SK-N-SH (cell line): Measurements from ENCODE around the gene RARS2. TPM values are rescaled to one million over a fixed set of nuclear protein-coding genes. Genes with fewer than 3 reads are reported as not detected.

Source experiments
- CTCF ChIA-PET: fragments of 300-600, 350-600 bp; formaldehyde crosslinking; extraction: SDS; loops from one replicate; lab custom pipeline; 2021; lab: Yijun Ruan, JAX
- POLR2A ChIA-PET: fragments of 350-600 bp; sonication (Branson Sonifier 250); formaldehyde crosslinking; extraction: SDS; loops from one replicate; lab custom pipeline; 2020; ENCODE audit warnings: antibody characterized with exemption, inconsistent platforms; lab: Yijun Ruan, JAX
- DNase-seq: peaks from one replicate; pipeline ENCODE4 v3.0.0; 2012
- H2AFZ ChIP-seq: fragments of 200-600 bp; sonication (generic); 2 replicates; pipeline ENCODE4 v1.8.1; 2016; ENCODE audit warnings: antibody characterized with exemption, mild to moderate bottlenecking, low read depth
- H3F3A ChIP-seq: fragments of 200-600 bp; sonication (generic); replicated peaks from 2 replicates; pipeline ENCODE3; 2016; ENCODE audit warnings: antibody characterized with exemption, mild to moderate bottlenecking; ENCODE audit not compliant: insufficient read depth
- H3K27ac ChIP-seq, 2 experiments: fragments of 200-500 bp in 1 of 2; fragments of 200-600 bp in 1 of 2; sonication (Bioruptor generic) in 1 of 2; sonication (generic), shearing (Covaris generic) in 1 of 2; 2 replicates each; pipeline versions ENCODE4 v1.5.1 to v1.6.1; 2014 to 2016; ENCODE audit warnings: low read depth in 2 of 2, inconsistent platforms in 1 of 2, low read length in 1 of 2, mild to moderate bottlenecking in 1 of 2, mixed read lengths in 1 of 2
- H3K27me3 ChIP-seq: fragments of 200-600 bp; sonication (generic), shearing (Covaris generic); 2 replicates; pipeline ENCODE4 v1.6.1; 2016; ENCODE audit warnings: mixed run types; ENCODE audit not compliant: insufficient read depth
- H3K36me3 ChIP-seq, 2 experiments: fragments of 200-500 bp in 1 of 2; fragments of 200-600 bp in 1 of 2; sonication (Bioruptor generic) in 1 of 2; sonication (generic) in 1 of 2; replicated peaks in 1 of 2; 2 replicates each; pipeline versions ENCODE3 to v1.5.1; 2014 to 2016; ENCODE audit warnings: low read length in 1 of 2, mild to moderate bottlenecking in 1 of 2; ENCODE audit not compliant: insufficient read depth in 2 of 2, control insufficient read depth in 1 of 2
- H3K4me1 ChIP-seq, 2 experiments: fragments of 200-500 bp in 1 of 2; fragments of 200-600 bp in 1 of 2; sonication (Bioruptor generic) in 1 of 2; sonication (generic), shearing (Covaris generic) in 1 of 2; 2 replicates each; pipeline versions ENCODE4 v1.5.1 to v1.6.1; 2014 to 2016; ENCODE audit warnings: low read depth in 1 of 2, low read length in 1 of 2, mixed run types in 1 of 2; ENCODE audit not compliant: insufficient read depth in 2 of 2, control insufficient read depth in 1 of 2
- H3K4me2 ChIP-seq: fragments of 200-600 bp; sonication (generic), shearing (Covaris generic); 2 replicates; pipeline ENCODE4 v1.6.1; 2017; ENCODE audit warnings: mixed run types
- H3K4me3 ChIP-seq, 2 experiments: fragments of 200-500 bp in 1 of 2; fragments of 200-600 bp in 1 of 2; sonication (Bioruptor generic) in 1 of 2; sonication (generic), shearing (Covaris generic) in 1 of 2; 2 replicates each; pipeline versions ENCODE4 v1.5.1 to v1.8.1; 2014 to 2016; ENCODE audit warnings: low read depth in 2 of 2, inconsistent platforms in 1 of 2, low read length in 1 of 2, mild to moderate bottlenecking in 1 of 2, mixed read lengths in 1 of 2, moderate library complexity in 1 of 2
- H3K79me2 ChIP-seq: fragments of 200-600 bp; sonication (generic); 2 replicates; pipeline ENCODE4 v1.8.1; 2017; ENCODE audit warnings: mild to moderate bottlenecking; ENCODE audit not compliant: insufficient read depth
- H3K9ac ChIP-seq: fragments of 200-600 bp; sonication (generic); 2 replicates; pipeline ENCODE4 v1.6.1; 2017; ENCODE audit warnings: mixed run types
- H3K9me2 ChIP-seq: fragments of 200-600 bp; sonication (generic); 2 replicates; pipeline ENCODE4 v1.6.1; 2017; ENCODE audit warnings: mixed run types
- H3K9me3 ChIP-seq: fragments of 200-600 bp; sonication (generic); 2 replicates; pipeline ENCODE4 v1.6.1; 2017; ENCODE audit warnings: mixed run types, mild to moderate bottlenecking, moderate library complexity
- H4K20me1 ChIP-seq: fragments of 200-600 bp; sonication (generic); 2 replicates; pipeline ENCODE4 v1.6.1; 2017; ENCODE audit warnings: mild to moderate bottlenecking, mixed run types; ENCODE audit not compliant: insufficient read depth
- FOSL2 ChIP-seq: IDR thresholded peaks from 2 replicates; pipeline ENCODE4 v1.4.0; 2012; ENCODE audit warnings: low read depth, mild to moderate bottlenecking, moderate library complexity, borderline replicate concordance
- FOXJ3 ChIP-seq: sonication (generic); formaldehyde crosslinking; IDR thresholded peaks from 2 replicates; pipeline ENCODE4 v1.5.1; 2020; ENCODE audit warnings: mild to moderate bottlenecking, missing genetic modification reagents
- JUND ChIP-seq: IDR thresholded peaks from 2 replicates; pipeline ENCODE4 v1.4.0; 2012
- MAX ChIP-seq: IDR thresholded peaks from 2 replicates; pipeline ENCODE4 v1.4.0; 2012; ENCODE audit warnings: low read depth
- MEF2A ChIP-seq: IDR thresholded peaks from 2 replicates; pipeline ENCODE4 v1.4.0; 2012; ENCODE audit warnings: low read depth, borderline replicate concordance
- NFIC ChIP-seq: IDR thresholded peaks from 2 replicates; pipeline ENCODE4 v1.4.0; 2012; ENCODE audit warnings: borderline replicate concordance
- POLR2AphosphoS5 ChIP-seq: IDR thresholded peaks from 2 replicates; pipeline ENCODE4 v1.6.1; 2012; ENCODE audit warnings: low read depth, low read length
- REST ChIP-seq: IDR thresholded peaks from 2 replicates; pipeline ENCODE4 v1.6.1; 2012; ENCODE audit warnings: mild to moderate bottlenecking, low read depth, low read length, moderate library complexity
- TEAD4 ChIP-seq: IDR thresholded peaks from 2 replicates; pipeline ENCODE4 v1.4.0; 2012; ENCODE audit warnings: mild to moderate bottlenecking, borderline replicate concordance; ENCODE audit not compliant: insufficient read depth
- USF2 ChIP-seq: fragments of 150-350 bp; IDR thresholded peaks from 2 replicates; pipeline ENCODE4 v1.6.1; 2017; ENCODE audit warnings: antibody characterized with exemption, low read length, low read depth, borderline replicate concordance
- WGBS: methylation state at CpG from one replicate; pipeline ENCODE4 v1.1.6; 2017; ENCODE audit warnings: low lambda C conversion rate; 5-methylcytosine and 5-hydroxymethylcytosine counted together
- polyA plus RNA-seq, 3 experiments: library from polyadenylated mRNA; depleted of rRNA; stranded (reverse); fragments of >200 nt; gene quantifications; 2 replicates each; pipeline ENCODE4 v1.2.3, GENCODE V29; 2012
- TF ChIP-seq, protein P1 (sequence below): fragments of 200-600 bp; sonication (generic); IDR thresholded peaks from 2 replicates; pipeline ENCODE4 v1.6.1; 2017; ENCODE audit warnings: antibody characterized with exemption, mild to moderate bottlenecking, moderate library complexity
- TF ChIP-seq, protein P2 (sequence below): fragments of 150-350 bp; IDR thresholded peaks from 2 replicates; pipeline ENCODE4 v1.6.1; 2016; ENCODE audit warnings: mild to moderate bottlenecking, low read depth, low read length
- TF ChIP-seq, protein P3 (sequence below): IDR thresholded peaks from 2 replicates; pipeline ENCODE4; 2012

The RARS2 gene
- polyA plus RNA-seq, 1 of the 3 experiments (the other 2 are of a cell fraction) = 7.9 TPM

- Histone ChIP-seq H3K4me1 (no peaks in the 10 kb centered on the region), H3K9me3 (no peaks in the 10 kb centered on the region), H3K4me2 (no peak overlapping the region), H3K79me2 (no peaks in the 10 kb centered on the region), H3K4me3 (no peak overlapping the region), H3K36me3 (peaks cover 13 to 16% of the 10 kb centered on the region in 2 experiments), H3K9me2 (no peaks in the 10 kb centered on the region), H3F3A (no peaks in the 10 kb centered on the region), H2AFZ (no peak overlapping the region), H3K9ac (no peak overlapping the region), H4K20me1 (no peaks in the 10 kb centered on the region), H3K27ac (no peak overlapping the region), H3K27me3 (no peaks in the 10 kb centered on the region)
- WGBS = 94% methylated on average over 4 of the region's 4 CpGs
- TF ChIP-seq NFIC (no peak), REST (no peak), FOSL2 (no peak)
- ChIA-PET POLR2A (no interaction called here), CTCF (interaction anchor here (1.0 kb wide), 1 partner anchor 19 kb away, joined by 3 read pairs; no protein-coding TSS in a partner anchor)
- DNase-seq = no peak
Observed at GRCh38 chr6:87482366-87482765, 107.4 kb downstream of the RARS2 start.

DNA sequence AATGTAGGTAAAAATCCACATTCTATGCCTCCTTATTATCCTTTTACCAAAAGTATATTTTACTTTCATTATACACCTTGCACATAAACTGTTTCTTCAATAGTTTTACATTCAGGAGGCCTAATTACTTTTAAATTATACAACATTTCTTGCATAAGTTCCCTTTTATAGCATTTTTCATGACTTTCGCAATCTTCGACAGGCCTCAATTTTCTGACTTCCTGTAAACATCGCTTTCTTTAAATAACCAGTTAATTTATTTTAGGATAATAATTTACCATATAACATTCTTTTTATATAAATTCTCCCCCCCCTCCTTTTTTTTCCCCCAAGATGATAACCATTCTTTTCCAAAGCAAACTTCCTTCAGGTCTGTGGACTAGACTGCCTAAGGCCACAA is 107.9 kb downstream of the RARS2 start:
- Histone ChIP-seq H3F3A (no peaks in the 10 kb centered on the region), H4K20me1 (no peaks in the 10 kb centered on the region), H3K27ac (no peak overlapping the region), H2AFZ (no peak overlapping the region), H3K36me3 (peaks cover 13 to 16% of the 10 kb centered on the region in 2 experiments), H3K4me2 (no peak overlapping the region), H3K9me3 (no peaks in the 10 kb centered on the region), H3K79me2 (no peaks in the 10 kb centered on the region), H3K9ac (no peak overlapping the region), H3K27me3 (no peaks in the 10 kb centered on the region), H3K4me1 (no peaks in the 10 kb centered on the region), H3K9me2 (no peaks in the 10 kb centered on the region), H3K4me3 (no peak overlapping the region)
- no peak for DNase-seq
- ChIA-PET POLR2A (no interaction called here), CTCF (interaction anchor here (1.0 kb wide), 1 partner anchor 19 kb away, joined by 3 read pairs; no protein-coding TSS in a partner anchor)
- 96% methylated on average over 3 of the region's 3 CpGs for WGBS
- TF ChIP-seq FOXJ3 (CRISPR knock-in tag) (no peak), MAX (no peak), JUND (no peak), REST (no peak), USF2 (no peak), POLR2AphosphoS5 (no peak), MEF2A (no peak), TEAD4 (no peak), NFIC (no peak)
- TF ChIP-seq, protein P1, sequence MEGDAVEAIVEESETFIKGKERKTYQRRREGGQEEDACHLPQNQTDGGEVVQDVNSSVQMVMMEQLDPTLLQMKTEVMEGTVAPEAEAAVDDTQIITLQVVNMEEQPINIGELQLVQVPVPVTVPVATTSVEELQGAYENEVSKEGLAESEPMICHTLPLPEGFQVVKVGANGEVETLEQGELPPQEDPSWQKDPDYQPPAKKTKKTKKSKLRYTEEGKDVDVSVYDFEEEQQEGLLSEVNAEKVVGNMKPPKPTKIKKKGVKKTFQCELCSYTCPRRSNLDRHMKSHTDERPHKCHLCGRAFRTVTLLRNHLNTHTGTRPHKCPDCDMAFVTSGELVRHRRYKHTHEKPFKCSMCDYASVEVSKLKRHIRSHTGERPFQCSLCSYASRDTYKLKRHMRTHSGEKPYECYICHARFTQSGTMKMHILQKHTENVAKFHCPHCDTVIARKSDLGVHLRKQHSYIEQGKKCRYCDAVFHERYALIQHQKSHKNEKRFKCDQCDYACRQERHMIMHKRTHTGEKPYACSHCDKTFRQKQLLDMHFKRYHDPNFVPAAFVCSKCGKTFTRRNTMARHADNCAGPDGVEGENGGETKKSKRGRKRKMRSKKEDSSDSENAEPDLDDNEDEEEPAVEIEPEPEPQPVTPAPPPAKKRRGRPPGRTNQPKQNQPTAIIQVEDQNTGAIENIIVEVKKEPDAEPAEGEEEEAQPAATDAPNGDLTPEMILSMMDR = no peak
- TF ChIP-seq, protein P2, sequence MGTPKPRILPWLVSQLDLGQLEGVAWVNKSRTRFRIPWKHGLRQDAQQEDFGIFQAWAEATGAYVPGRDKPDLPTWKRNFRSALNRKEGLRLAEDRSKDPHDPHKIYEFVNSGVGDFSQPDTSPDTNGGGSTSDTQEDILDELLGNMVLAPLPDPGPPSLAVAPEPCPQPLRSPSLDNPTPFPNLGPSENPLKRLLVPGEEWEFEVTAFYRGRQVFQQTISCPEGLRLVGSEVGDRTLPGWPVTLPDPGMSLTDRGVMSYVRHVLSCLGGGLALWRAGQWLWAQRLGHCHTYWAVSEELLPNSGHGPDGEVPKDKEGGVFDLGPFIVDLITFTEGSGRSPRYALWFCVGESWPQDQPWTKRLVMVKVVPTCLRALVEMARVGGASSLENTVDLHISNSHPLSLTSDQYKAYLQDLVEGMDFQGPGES = no peak
- TF ChIP-seq, protein P3, sequence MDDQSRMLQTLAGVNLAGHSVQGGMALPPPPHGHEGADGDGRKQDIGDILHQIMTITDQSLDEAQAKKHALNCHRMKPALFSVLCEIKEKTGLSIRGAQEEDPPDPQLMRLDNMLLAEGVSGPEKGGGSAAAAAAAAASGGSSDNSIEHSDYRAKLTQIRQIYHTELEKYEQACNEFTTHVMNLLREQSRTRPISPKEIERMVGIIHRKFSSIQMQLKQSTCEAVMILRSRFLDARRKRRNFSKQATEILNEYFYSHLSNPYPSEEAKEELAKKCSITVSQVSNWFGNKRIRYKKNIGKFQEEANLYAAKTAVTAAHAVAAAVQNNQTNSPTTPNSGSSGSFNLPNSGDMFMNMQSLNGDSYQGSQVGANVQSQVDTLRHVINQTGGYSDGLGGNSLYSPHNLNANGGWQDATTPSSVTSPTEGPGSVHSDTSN = no peak
